A549 (cell line): ENCODE data around the gene FGFR4. TPM values are rescaled to one million over a fixed set of nuclear protein-coding genes. Genes with fewer than 3 reads are reported as not detected.

Experiments
- ATAC-seq, 2 experiments: fragments of 200-7000 bp in 1 of 2; fragments of >200 bp in 1 of 2; cut with Nextera tagmentation in 1 of 2; cut with Tn5 transposase in 1 of 2; 3 replicates each; pipeline versions ENCODE4 v1.8.0 to v1.9.1; 2018 to 2020; ENCODE audit warnings: mild to moderate bottlenecking in 1 of 2, moderate library complexity in 1 of 2
- CTCF ChIA-PET: fragments of 300-600 bp; sonication (Branson Sonifier 250); formaldehyde crosslinking; extraction: SDS; loops from one replicate; lab custom pipeline; 2021; ENCODE audit warnings: antibody characterized with exemption, inconsistent platforms; lab: Yijun Ruan, JAX
- POLR2A ChIA-PET: fragments of 350-600 bp; formaldehyde crosslinking; extraction: SDS; loops from one replicate; lab custom pipeline; 2021; ENCODE audit warnings: antibody characterized with exemption, inconsistent platforms; lab: Yijun Ruan, JAX
- DNase-seq, 2 experiments: peaks; one replicate each; pipeline versions ENCODE4 v3.0.0 to v3.0.0-alpha.2; 2011 to 2016; ENCODE audit warnings: low read depth in 1 of 2, low spot score in 1 of 2
- FAIRE-seq: peaks from 2 replicates; lab custom pipeline; 2011; peaks lifted over from hg19 to GRCh38; lab: Jason Lieb, UNC
- H3K27ac ChIP-seq, 2 experiments: fragments of >200 bp; sonication (Bioruptor Twin); formaldehyde crosslinking; 3 replicates each; pipeline ENCODE4 v1.5.1; 2016 to 2017
- H3K4me1 ChIP-seq: fragments of >200 bp; sonication (Bioruptor Twin); formaldehyde crosslinking; 3 replicates; pipeline ENCODE4 v1.6.1; 2016
- H3K4me2 ChIP-seq: fragments of >200 bp; sonication (Bioruptor Twin); formaldehyde crosslinking; 3 replicates; pipeline ENCODE4 v1.6.1; 2016
- H3K4me3 ChIP-seq: fragments of >200 bp; sonication (Bioruptor Twin); formaldehyde crosslinking; 3 replicates; pipeline ENCODE4 v1.5.1; 2016
- H3K9me3 ChIP-seq: fragments of >200 bp; sonication (Bioruptor Twin); formaldehyde crosslinking; 3 replicates; pipeline ENCODE4 v1.6.1; 2016
- CBX8 ChIP-seq: fragments of 200-600 bp; sonication (generic); IDR thresholded peaks from 2 replicates; pipeline ENCODE4 v1.6.1; 2016
- CEBPB ChIP-seq, 2 experiments: fragments of >200 bp in 1 of 2; sonication (Bioruptor Twin) in 1 of 2; formaldehyde crosslinking in 1 of 2; IDR thresholded peaks; 2 replicates each; pipeline ENCODE4 v1.6.1; 2012 to 2016
- CHD2 ChIP-seq: fragments of 150-350 bp; IDR thresholded peaks from 2 replicates; pipeline ENCODE4 v1.6.1; 2014; ENCODE audit warnings: low read length; ENCODE audit not compliant: partially characterized antibody
- CHD4 ChIP-seq: fragments of 200-600 bp; sonication (generic); IDR thresholded peaks from 2 replicates; pipeline ENCODE4 v1.6.1; 2016; ENCODE audit warnings: antibody characterized with exemption, mild to moderate bottlenecking, borderline replicate concordance
- EP300 ChIP-seq, 2 experiments: fragments of >200 bp; sonication (Bioruptor Twin); formaldehyde crosslinking; IDR thresholded peaks; 2 replicates in 1 of 2; 3 replicates in 1 of 2; pipeline ENCODE4 v1.6.1; 2016 to 2017
- JUN ChIP-seq, 2 experiments: fragments of >200 bp; sonication (Bioruptor Twin); formaldehyde crosslinking; IDR thresholded peaks; 2 replicates in 1 of 2; 3 replicates in 1 of 2; pipeline ENCODE4 v1.6.1; 2016 to 2017
- NFE2L2 ChIP-seq: fragments of 150-350 bp; conservative IDR thresholded peaks from 2 replicates; pipeline ENCODE4 v1.6.1; 2014; ENCODE audit warnings: low read length
- NPAS2 ChIP-seq: fragments of 250-450 bp; sonication (Bioruptor Pico); IDR thresholded peaks from 2 replicates; pipeline ENCODE4 v1.8.0; 2022; ENCODE audit warnings: mild to moderate bottlenecking, moderate library complexity, borderline replicate concordance
- PHF8 ChIP-seq: fragments of 200-600 bp; sonication (generic); IDR thresholded peaks from 2 replicates; pipeline ENCODE4 v1.6.1; 2016; ENCODE audit warnings: low read depth, mild to moderate bottlenecking, antibody characterized with exemption, moderate library complexity, borderline replicate concordance
- RARB ChIP-seq: fragments of 250-450 bp; sonication (Bioruptor Pico); IDR thresholded peaks from 2 replicates; pipeline ENCODE4 v1.8.0; 2021; ENCODE audit warnings: mild to moderate bottlenecking, moderate library complexity
- SREBF2 ChIP-seq: fragments of 450-650 bp; IDR thresholded peaks from 2 replicates; pipeline ENCODE4 v1.6.1; 2014; ENCODE audit warnings: mild to moderate bottlenecking, moderate library complexity
- ZC3H11A ChIP-seq: fragments of 450-650 bp; IDR thresholded peaks from 2 replicates; pipeline ENCODE4 v1.6.1; 2014; ENCODE audit warnings: antibody characterized with exemption, mild to moderate bottlenecking
- ZNF302 ChIP-seq: fragments of 250-450 bp; sonication (Bioruptor Pico); IDR thresholded peaks from 2 replicates; pipeline ENCODE4 v1.9.0; 2021; ENCODE audit warnings: inconsistent platforms, mild to moderate bottlenecking, moderate library complexity
- WGBS: methylation state at CpG from one replicate; pipeline ENCODE4 v1.1.6; 2017; ENCODE audit errors: missing lambda C conversion rate; 5-methylcytosine and 5-hydroxymethylcytosine counted together
- polyA plus RNA-seq, 4 experiments: library from polyadenylated mRNA; depleted of rRNA in 3 of 4; stranded (reverse); fragments of >200 nt; fragmentation: RNase III in 1 of 4; extraction: RNeasy Plus Mini Kit Qiagen cat#74134 plus additional on column Dnase treatment in 1 of 4; gene quantifications; 2 replicates in 3 of 4; 3 replicates in 1 of 4; pipeline ENCODE4 v1.2.3, GENCODE V29; 2011 to 2017
- TF ChIP-seq, protein P1 (sequence below): fragments of 150-350 bp; IDR thresholded peaks from 2 replicates; pipeline ENCODE4 v1.6.1; 2014; ENCODE audit warnings: low read depth, mild to moderate bottlenecking, low read length
- TF ChIP-seq, protein P2 (sequence below): fragments of 250-450 bp; sonication (Bioruptor Pico); IDR thresholded peaks from 2 replicates; pipeline ENCODE4 v1.5.0; 2020; ENCODE audit warnings: low read depth, mild to moderate bottlenecking, moderate library complexity
- TF ChIP-seq, protein P3 (sequence below): fragments of >200 bp; sonication (Bioruptor Twin); formaldehyde crosslinking; IDR thresholded peaks from 2 replicates; pipeline ENCODE4 v1.6.1; 2016
- TF ChIP-seq, protein P4 (sequence below): fragments of 450-650 bp; IDR thresholded peaks from 2 replicates; pipeline ENCODE4 v1.6.1; 2014; ENCODE audit warnings: antibody characterized with exemption
- TF ChIP-seq, protein P5 (sequence below): IDR thresholded peaks from 2 replicates; pipeline ENCODE4 v1.6.1; 2012; ENCODE audit warnings: low read depth, borderline replicate concordance
- TF ChIP-seq, protein P6 (sequence below): fragments of 250-450 bp; sonication (Bioruptor Pico); IDR thresholded peaks from 2 replicates; pipeline ENCODE4 v1.5.0; 2021; ENCODE audit warnings: mild to moderate bottlenecking, moderate library complexity, borderline replicate concordance
- TF ChIP-seq, protein P7 (sequence below): fragments of 200-600 bp; sonication (generic); IDR thresholded peaks from 2 replicates; pipeline ENCODE4 v1.6.1; 2016; ENCODE audit warnings: antibody characterized with exemption, mild to moderate bottlenecking, moderate library complexity
- TF ChIP-seq, protein P8 (sequence below): IDR thresholded peaks from 2 replicates; pipeline ENCODE4 v1.6.1; 2012

FGFR4 gene
- polyA plus RNA-seq, 2 of the 4 experiments (the other 2 are of a cell fraction) = 31.8 to 45.2 TPM

DNA sequence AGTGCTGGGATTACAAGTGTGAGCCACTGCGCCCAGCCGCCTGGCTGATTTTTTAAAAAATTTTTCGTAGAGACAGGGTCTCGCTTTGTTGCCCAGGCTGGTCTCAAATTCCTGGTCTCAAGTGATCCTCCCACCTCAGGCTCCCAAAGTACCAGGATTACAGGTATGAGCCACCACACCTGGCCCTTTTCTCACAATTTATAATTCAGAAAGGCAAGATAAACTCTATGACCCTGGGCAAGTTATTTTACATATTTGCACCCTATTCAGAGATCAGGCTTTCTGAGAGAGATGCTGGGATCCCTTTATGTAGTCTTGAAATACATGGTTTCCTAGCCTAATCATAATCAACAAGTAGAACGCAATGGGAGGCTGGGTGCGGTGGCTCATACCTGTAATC is 43.6 kb upstream of the FGFR4 start (continued):
- no peak for TF ChIP-seq SREBF2
- TF ChIP-seq, protein P1, sequence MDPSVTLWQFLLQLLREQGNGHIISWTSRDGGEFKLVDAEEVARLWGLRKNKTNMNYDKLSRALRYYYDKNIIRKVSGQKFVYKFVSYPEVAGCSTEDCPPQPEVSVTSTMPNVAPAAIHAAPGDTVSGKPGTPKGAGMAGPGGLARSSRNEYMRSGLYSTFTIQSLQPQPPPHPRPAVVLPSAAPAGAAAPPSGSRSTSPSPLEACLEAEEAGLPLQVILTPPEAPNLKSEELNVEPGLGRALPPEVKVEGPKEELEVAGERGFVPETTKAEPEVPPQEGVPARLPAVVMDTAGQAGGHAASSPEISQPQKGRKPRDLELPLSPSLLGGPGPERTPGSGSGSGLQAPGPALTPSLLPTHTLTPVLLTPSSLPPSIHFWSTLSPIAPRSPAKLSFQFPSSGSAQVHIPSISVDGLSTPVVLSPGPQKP = no peak
- TF ChIP-seq ZNF302 = no peak
- no peak for TF ChIP-seq CBX8
- TF ChIP-seq ZC3H11A = no peak
- TF ChIP-seq, protein P2, sequence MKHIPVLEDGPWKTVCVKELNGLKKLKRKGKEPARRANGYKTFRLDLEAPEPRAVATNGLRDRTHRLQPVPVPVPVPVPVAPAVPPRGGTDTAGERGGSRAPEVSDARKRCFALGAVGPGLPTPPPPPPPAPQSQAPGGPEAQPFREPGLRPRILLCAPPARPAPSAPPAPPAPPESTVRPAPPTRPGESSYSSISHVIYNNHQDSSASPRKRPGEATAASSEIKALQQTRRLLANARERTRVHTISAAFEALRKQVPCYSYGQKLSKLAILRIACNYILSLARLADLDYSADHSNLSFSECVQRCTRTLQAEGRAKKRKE (CRISPR knock-in tag) = no peak
- TF ChIP-seq, protein P3, sequence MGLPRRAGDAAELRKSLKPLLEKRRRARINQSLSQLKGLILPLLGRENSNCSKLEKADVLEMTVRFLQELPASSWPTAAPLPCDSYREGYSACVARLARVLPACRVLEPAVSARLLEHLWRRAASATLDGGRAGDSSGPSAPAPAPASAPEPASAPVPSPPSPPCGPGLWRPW = no peak
- TF ChIP-seq NPAS2 (CRISPR knock-in tag) = no peak
- TF ChIP-seq, protein P4, sequence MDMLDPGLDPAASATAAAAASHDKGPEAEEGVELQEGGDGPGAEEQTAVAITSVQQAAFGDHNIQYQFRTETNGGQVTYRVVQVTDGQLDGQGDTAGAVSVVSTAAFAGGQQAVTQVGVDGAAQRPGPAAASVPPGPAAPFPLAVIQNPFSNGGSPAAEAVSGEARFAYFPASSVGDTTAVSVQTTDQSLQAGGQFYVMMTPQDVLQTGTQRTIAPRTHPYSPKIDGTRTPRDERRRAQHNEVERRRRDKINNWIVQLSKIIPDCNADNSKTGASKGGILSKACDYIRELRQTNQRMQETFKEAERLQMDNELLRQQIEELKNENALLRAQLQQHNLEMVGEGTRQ = no peak

DNA sequence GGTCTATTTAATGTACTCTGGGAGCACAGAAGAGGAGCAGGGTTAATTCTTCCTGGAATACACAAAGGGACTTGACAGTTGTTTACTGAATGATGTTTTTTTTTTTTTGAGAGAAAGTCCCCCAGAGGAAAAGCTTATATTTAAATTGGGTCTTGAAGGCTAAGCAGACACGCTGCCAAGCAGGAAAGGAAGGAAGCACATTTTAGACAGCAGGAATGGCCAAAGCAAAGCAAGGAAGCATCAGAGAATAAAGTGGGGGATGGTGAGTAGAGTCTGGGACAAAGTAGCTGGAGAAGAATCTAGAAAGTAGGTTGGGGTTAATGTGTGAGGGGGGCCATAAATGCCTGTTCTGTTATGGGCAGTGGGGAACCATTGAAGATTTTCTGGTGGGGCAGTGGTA is 42.8 kb upstream of the FGFR4 start:
- H3K4me3 ChIP-seq = no peak overlapping the region
- 95% methylated on average over 1 of the region's 1 CpG for WGBS
- no peak for DNase-seq
- FAIRE-seq = no peak
- H3K9me3 ChIP-seq = no peaks in the 10 kb centered on the region
- H3K4me1 ChIP-seq = no peaks in the 10 kb centered on the region
- ATAC-seq = no peak
- H3K27ac ChIP-seq = no peak overlapping the region
- H3K4me2 ChIP-seq = no peak overlapping the region
- POLR2A ChIA-PET = no interaction called here
- TF ChIP-seq, protein P5, sequence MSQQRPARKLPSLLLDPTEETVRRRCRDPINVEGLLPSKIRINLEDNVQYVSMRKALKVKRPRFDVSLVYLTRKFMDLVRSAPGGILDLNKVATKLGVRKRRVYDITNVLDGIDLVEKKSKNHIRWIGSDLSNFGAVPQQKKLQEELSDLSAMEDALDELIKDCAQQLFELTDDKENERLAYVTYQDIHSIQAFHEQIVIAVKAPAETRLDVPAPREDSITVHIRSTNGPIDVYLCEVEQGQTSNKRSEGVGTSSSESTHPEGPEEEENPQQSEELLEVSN = no peak
- TF ChIP-seq NFE2L2 = no peak
- no peak for TF ChIP-seq SREBF2
- TF ChIP-seq, protein P6, sequence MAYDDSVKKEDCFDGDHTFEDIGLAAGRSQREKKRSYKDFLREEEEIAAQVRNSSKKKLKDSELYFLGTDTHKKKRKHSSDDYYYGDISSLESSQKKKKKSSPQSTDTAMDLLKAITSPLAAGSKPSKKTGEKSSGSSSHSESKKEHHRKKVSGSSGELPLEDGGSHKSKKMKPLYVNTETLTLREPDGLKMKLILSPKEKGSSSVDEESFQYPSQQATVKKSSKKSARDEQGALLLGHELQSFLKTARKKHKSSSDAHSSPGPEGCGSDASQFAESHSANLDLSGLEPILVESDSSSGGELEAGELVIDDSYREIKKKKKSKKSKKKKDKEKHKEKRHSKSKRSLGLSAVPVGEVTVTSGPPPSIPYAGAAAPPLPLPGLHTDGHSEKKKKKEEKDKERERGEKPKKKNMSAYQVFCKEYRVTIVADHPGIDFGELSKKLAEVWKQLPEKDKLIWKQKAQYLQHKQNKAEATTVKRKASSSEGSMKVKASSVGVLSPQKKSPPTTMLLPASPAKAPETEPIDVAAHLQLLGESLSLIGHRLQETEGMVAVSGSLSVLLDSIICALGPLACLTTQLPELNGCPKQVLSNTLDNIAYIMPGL (CRISPR knock-in tag) = no peak
- no peak for TF ChIP-seq PHF8
- TF ChIP-seq RARB (CRISPR knock-in tag) = no peak
- no peak for TF ChIP-seq EP300 (IDR thresholded peaks at IDR 0.05)
- TF ChIP-seq CHD2 = no peak
- TF ChIP-seq, protein P7, sequence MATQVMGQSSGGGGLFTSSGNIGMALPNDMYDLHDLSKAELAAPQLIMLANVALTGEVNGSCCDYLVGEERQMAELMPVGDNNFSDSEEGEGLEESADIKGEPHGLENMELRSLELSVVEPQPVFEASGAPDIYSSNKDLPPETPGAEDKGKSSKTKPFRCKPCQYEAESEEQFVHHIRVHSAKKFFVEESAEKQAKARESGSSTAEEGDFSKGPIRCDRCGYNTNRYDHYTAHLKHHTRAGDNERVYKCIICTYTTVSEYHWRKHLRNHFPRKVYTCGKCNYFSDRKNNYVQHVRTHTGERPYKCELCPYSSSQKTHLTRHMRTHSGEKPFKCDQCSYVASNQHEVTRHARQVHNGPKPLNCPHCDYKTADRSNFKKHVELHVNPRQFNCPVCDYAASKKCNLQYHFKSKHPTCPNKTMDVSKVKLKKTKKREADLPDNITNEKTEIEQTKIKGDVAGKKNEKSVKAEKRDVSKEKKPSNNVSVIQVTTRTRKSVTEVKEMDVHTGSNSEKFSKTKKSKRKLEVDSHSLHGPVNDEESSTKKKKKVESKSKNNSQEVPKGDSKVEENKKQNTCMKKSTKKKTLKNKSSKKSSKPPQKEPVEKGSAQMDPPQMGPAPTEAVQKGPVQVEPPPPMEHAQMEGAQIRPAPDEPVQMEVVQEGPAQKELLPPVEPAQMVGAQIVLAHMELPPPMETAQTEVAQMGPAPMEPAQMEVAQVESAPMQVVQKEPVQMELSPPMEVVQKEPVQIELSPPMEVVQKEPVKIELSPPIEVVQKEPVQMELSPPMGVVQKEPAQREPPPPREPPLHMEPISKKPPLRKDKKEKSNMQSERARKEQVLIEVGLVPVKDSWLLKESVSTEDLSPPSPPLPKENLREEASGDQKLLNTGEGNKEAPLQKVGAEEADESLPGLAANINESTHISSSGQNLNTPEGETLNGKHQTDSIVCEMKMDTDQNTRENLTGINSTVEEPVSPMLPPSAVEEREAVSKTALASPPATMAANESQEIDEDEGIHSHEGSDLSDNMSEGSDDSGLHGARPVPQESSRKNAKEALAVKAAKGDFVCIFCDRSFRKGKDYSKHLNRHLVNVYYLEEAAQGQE = no peak
- no peak for TF ChIP-seq JUN (IDR thresholded peaks at IDR 0.05)
- TF ChIP-seq, protein P8, sequence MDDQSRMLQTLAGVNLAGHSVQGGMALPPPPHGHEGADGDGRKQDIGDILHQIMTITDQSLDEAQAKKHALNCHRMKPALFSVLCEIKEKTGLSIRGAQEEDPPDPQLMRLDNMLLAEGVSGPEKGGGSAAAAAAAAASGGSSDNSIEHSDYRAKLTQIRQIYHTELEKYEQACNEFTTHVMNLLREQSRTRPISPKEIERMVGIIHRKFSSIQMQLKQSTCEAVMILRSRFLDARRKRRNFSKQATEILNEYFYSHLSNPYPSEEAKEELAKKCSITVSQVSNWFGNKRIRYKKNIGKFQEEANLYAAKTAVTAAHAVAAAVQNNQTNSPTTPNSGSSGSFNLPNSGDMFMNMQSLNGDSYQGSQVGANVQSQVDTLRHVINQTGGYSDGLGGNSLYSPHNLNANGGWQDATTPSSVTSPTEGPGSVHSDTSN = no peak
- no peak for TF ChIP-seq CHD4
- TF ChIP-seq CEBPB (IDR thresholded peaks at IDR 0.05) = no peak
- TF ChIP-seq, all 56 proteins: peak for 0
- CTCF ChIA-PET = interaction anchor here (0.8 to 4.6 kb wide), 5 partner anchors 10 to 43 kb away, joined by 3 to 21 read pairs (median 3); no protein-coding TSS in a partner anchor
